Germinal center (tissue), 1 donor: ENCODE measurements around the gene UBE3B.

Experiments
- DNase-seq: peaks from one replicate; pipeline ENCODE4 v3.0.0; 2012; ENCODE audit warnings: mixed read lengths, low spot score

Gene UBE3B

DNA sequence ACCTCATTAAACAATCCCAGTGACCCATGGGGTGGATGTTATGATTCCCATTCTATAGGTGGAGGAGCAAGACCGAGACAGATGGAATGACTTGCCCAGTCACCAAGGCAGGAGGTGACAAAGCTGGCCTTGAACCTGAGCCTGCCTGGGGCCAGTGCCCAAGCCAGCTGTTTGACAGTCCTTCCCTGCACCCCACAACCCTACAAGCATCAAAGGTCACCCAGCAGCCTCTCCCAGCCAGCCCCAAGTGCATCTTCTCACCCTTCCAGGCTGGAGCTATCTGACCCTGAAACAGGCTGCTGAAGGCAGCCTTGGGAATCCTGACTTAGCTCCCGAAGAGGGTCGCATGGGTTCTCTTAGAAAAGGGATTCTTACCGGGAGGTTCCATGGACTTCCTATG is 75.5 kb downstream of the UBE3B start:
- DNase-seq: no peak

DNA sequence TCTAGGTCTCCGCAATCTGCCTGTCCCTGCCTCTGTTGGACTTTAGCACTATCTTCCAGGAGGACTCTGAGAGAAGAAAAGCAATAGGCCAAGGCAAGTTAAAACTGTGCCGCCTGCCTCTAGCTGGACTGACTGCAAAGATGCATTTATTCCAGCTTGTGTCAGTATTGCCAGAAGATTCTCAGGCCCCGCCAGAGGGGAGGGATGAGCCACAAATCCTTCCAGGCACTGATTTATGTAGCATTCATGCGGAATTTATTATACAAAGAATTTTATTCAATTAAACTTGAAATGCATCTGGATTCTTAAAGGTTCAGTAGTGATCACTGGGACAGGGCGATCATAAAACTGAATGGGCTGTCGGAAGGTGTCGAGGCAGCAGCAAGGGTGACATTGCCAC is 76.0 kb downstream of the UBE3B start:
- no peak for DNase-seq

DNA sequence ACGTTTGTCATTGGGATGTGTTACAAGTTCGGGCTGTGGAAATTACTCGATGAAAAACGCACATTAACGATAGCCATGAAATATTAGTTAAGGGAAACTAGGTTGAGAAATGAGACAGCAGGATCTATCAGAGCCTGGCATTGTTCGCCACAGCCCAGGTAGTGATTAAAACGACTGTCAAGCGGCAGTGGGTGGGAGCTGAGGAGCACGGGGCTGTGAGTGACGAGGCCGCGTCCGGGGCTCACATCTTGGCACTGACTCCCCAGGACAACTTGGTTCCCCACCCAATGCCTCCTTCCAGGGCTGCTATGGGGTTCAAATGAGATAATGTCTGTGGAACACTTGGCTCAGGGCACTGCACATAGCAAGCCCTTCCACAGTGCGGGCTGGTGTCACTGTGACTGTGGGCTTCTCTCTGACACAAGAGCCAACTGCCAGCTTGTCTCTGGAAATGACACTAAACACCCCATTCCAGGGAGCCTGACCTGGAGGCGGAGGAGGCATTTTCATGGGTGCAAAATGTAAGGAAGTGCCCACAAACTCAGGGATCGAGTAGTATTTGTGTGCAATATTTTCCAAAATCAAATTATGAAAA is 76.6 kb downstream of the UBE3B start:
- no peak for DNase-seq

DNA sequence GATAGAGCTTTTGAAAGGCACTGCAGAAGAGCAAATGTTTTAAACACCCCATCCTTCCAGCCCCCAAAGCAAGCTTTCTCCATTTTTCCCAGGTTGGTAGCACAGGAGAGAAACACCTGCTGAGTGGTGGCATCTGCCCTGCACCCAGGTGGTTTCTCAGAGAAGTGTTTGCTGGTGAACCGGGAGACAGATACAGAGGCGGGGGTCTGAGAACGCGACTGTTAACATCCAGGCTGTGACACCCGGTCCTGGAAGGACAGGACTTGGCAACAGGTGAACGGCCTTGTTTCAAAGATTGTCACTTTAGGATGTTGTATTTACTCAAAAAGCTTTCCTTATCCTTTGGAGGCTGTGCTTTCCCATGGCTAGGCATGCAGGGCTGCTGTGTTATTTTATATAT is 77.3 kb downstream of the UBE3B start:
- no peak for DNase-seq

DNA sequence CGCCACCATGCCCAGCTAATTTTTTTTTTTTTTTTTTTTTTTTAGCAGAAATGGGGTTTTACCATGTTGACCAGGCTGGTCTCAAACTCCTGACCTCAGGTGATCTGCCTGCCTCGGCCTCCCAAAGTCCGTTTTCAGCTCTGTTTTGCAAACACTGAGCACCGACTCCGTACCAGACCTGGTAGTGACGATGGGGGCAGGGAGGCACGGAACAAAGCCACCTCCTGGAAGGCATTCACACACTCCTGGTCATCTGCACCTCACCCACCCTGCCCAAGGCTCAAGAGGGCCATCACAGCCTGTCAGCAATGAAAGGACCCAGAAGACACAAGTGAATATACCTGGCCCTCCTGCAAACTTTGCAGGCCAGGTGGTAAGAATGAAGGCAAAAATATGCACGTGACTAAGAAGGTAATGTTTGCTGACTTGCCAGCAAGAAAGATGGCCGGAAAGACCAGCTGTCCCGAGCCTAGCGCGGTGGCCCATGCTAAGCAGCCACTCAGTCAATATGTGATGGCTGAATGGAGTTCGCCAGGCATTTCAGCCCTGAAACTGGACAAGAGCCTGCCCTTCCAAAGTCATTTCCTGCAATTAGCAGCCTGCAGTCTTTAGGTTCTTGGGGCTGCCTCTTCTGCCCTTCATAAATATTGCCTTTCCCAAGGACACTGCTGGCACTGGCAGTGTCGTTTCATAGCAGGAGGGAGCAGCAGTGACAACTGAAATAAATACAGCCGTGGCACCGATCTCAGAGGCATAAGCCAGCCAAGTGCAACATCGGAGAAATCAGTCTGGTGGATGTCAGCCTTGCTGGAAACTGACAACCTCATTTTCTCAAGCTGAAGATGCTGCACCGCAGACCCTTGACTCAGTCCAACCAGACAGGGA is 78.2 kb downstream of the UBE3B start:
- DNase-seq: no peak

DNA sequence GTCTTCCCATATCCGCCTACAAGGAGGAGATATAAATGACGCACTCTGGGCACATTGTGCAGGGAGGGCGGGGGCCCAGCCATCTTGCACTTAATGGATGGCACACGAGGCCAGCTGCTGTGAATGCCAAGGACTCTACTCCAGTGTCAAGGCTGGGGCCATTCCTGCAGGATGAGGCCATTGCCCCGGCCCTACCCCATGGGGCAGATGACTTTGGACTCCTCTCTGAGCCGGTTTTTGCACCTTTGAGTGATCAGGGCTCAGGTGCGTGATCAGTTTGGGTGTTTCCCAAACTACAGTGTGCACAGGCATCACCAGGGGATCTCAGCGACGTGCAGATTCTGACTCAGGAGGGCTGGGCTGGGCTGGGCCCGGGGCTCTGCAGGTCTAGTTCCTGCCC is 79.8 kb downstream of the UBE3B start:
- no peak for DNase-seq

DNA sequence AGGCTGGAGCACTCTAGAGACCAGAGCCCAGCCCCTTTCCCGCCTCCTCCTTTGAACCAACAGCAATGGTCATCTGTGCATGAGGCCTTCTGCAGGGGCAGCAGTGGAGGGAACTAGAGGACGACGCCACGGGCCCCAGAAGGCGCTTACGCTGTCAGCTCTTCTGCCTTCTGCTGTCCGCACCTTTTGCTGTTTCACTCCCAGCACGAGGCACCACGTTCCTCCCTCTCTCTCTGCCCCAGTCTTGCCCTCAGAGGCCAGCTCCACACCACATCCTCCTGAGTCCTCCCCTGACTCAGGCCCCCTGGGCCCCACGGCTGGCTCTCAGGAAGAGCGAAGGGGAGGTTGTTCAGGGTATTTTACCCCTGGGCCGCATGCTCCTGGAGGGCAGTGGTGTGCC is 80.4 kb downstream of the UBE3B start:
- no peak for DNase-seq

DNA sequence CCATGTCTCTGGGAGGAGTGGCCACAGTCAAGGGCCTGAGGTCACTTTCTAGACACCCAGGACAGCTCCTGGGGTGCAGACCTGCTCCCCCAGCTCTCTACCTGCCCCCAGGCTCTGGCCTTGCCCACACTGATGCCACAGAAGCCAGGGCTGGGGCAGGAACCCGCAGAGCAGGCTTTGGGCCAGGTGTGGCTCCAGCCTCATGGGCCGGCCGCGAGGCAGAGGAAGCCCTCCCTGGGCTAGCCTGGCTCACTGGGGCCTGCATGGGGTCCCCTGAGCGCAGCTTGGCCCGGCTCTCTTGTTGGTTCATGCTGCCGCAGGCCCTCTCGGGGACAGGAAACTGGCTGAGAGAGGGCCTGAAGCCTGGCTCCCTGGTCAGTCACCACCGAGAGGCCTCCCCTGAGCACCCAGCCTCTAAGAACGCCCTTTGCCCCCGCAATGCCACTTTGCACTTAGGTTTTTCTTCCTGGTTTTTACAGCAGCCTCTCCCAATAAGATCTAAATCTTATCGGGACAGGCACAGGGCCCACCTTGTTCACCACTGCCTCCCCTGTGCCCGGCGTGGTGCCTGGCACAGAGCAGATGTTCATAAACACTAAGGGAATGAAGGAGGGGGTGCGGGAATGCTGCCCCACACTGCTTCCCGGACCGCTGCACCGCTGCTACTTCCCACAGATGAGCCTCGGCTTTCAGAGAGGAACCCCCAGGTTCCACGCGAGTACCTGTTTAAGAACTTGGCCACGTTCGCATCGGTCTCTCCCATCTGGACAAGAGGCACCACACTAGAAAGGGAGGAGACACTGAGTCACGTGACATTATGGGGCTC is 81.2 kb downstream of the UBE3B start:
- DNase-seq: no peak

DNA sequence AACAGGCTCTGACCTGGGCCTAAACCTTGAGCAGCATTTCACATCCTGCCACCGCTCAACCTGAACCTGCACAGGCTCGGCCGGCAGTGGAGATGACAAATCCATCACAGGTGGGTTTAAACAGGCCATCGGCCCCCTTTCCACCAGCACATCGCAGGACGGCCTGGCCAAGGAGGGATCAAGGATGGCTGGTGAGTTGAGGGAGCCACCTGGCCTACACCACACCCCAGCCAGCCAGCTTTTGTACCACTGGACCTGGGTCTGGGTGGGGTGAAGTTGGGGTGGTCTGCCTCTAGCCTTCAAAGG is 81.7 kb downstream of the UBE3B start:
- no peak for DNase-seq

DNA sequence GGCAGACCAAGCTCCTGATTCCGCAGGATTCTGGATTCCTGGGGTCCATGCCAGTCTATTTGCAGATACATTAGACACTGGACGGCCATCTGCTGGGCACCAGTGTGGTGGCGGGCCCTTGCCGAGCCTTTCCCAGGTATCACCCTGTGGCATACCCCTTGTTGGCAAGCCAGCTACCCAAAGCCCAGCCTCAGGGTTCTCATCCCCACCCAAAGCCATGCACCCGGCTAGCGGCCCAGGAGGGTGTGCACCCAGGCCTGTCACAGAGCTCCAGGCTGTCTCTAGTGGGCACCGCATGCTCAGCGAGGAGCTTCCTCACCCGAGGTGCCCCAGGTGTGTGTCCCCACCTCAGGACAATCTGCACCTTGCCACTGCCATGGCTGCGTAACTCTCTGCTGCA is 82.2 kb downstream of the UBE3B start:
- no peak for DNase-seq

DNA sequence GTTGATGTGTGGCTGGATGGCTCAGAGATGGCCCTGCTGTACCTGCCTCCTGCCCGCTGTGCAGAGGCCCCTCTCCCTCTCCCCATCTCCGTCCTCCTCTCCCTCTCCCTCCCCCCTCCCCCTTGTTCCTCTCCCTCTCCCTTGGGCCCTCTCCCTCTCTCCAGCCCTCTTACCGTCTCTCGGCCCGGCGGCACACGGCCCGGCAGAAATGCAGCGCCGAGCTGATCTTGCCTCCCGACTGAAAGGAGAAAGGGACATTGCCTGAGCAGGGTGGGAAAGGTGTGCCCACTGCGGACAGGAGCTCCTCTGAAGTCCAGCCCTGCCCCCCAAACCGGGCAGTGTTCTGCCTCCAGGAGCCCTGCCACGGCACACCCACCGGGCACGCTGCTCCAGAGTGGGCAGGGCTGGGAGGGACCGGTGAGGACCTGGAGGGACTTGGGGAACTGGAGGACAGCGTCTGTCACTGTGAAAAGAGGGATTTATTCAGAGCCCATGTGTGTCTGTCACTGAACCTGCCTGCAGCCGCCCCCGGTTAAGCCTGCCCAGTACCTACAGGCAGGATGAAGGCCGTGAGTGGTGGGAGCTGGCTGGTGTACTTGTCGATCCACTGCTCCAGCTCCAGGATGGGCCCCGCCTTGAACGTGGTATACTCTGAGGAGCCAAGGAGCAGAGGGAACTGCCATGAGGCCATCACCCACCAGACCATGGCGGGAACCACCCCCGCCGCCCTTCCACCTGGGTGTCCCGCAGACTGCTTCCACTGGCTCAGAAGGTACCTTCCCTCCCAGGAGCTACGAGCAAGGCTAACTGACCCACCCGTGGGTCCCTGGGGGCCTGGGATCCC is 83.7 kb downstream of the UBE3B start:
- no peak for DNase-seq

DNA sequence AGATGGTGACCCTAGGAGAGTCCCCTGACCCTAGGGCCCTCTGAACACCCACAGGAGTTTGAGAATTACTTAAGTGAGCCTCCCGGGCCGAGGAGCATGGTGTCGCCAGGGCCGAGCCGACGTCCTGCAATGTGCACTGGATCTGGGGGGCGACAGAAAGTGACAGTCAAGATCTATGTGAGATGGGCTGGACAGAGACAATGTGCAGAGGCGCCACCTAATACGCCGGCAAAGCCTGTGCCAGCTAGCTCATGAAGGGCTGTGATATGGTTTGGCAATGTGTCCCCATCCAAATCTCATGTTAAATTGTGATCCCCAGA is 84.2 kb downstream of the UBE3B start:
- DNase-seq: no peak

DNA sequence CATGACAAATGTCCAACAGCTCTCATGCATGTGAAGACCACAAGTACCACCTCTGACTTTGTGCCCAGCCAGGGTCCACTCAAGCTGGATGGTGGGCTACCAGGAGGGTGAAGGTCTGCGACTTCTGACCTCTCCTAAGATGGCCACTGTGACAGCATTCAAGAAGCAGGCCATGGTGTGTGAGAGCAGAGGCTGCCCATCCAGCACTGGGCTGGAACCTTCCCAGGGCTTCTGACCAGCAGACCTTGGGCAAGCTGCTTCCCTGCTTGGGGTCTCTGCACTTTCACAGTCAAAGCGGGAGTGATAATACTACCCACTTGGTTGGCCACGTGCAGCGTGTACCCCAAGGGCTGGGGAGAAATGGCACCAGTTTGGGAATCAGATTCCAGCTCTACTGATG is 85.4 kb downstream of the UBE3B start:
- DNase-seq: no peak

DNA sequence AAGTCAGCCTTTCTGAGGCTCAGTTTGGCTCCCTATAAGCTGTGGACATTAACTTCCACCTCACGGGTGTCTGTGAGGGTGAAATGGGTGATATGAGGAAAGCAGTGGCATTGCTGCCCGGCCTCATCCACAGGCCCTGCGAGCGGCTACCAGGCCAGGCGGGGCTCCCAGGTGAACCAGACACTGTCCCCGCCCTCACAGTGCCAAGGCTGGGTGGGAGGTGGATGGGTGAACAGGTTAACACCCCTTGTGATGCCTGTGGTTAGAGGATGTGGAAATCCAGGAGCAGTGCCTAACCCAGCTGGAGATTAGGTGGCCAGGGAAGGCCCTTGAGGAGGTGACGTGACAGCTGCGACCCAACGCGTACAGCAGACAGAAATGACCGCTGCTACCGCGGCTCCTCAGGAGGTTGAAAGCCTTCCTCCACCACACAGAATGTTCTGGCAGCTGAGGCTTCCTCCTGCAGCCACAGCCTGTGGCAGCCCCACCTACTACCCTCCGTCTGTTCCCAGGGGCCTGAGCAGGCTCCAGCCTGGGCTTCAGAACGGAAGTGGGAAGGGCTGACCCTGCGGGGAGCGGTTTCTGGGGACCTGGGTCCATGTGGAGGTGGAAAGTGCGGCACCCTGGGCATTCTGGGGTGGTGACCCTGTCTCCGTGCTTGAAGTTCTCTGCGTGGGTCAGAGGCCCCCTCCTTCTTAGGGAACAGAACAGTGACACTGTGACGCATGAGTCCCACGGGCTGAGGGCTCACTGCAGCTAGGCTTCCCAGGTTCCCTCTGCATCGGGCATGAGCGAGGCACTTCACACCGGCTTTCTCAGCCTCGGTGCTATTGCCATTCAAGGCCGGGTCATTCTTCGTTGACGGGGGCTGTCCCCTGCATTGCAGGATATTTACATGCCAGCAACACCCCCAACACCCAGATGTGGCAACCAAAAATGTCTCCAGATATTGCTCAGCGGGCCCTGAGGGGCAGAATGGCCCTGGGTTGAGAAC is 86.2 kb downstream of the UBE3B start:
- no peak for DNase-seq

DNA sequence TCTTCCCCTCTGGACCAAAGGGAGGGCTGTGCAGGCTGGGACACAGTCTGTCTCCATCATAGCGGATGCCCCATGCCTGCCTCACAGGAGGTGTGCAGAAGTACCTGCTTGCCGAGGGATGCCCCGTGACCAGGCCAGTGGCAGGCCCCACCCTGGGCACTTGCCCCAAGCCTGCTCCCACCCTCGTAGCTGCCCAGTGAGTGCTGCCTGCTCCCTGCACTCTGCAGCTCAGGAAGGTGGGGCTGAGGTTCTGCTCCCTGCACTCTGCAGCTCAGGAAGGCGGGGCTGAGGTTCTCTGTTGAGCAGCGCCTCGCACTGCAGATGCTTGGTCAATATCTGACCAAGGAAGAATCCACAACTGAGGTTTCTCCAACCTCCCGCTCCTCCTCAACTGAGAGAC is 89.0 kb downstream of the UBE3B start:
- no peak for DNase-seq

DNA sequence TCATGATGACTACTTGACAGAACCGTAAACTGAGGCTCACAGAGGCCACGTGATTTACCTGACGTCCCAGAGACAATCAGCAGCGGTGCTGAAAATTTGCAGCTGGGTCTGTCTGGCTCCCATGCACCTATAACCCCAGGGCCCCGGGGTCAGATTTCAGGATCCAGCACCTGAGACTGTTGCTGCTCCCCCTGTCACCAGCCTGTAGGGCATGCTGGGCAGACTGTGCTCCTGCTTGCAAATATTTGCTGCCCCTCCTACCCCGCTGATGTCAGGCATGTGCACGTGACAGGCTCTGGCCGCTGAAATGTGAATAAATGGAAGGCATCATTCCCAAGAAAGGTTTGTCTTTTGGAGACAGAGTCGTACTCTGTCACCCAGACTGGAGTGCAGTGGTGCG is 89.9 kb downstream of the UBE3B start:
- DNase-seq: no peak

DNA sequence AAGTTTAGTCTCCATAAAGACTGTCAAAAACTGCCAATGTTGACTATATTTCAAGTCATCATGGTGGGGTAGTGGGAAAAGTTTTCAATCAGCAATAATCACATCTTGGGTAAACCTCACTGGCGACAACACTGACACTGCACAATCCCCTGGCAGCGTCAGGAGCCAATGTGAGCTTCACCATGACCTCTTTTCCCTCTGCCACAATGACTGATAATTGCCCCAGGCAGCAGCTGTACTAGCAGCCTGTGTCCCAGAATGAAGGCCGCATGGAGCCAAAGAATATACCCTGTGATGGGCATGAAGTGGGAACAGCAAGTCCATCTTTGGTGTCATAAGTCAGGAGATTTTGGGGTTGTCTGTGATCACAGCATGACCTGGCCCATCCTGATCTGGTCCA is 90.5 kb downstream of the UBE3B start:
- no peak for DNase-seq

DNA sequence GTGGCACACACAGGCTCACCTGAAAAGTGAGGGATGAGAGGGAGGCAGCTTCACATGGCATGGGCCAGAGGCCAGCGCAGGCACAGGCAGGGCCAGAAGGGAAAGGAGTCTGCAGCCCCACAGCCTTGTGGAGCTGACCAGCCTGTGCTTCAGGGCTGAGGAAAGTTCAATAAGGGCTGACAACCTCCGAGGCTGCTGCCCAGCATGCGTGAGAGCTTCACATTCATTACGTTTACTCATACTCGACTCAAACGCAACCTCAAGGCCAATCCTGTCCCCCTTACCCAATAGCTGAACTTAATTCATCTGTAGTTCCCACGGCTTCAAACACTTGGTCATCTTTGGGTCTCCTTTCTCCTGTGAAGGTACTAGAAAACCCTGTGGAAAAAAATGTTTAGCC is 91.1 kb downstream of the UBE3B start:
- DNase-seq: no peak

DNA sequence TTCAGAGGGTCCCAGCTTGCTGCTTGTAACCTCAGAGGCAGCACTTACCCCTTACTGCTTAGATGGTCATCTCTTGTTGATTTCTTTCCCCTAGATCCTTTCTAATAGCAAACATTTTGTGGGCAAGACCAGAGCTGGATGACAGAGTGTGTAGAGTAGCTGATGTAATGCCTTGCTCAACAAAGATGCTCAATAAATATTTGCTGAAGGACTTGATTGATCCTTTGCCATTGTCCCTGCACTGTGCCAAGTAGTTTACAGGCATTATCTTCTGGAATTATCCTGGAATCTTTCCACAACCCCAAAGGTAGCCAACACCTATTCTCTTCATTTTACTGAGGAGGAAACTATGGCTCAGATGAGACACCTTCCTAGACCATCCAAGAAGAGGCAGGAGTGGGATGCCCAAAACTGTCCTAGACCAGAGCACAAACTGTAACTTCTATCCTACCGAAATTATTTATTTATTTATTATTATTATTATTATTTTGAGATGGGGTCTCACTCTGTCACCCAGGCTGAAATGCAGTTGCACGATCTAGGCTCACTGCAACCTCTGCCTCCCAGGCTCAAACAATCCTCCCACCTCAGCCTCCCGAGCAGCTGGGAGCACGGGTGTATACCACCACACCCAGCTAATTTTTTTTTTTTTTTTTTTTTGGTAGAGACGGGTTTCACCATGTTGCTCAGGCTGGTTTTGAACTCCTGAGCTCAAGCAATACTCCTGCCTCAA is 94.5 kb downstream of the UBE3B start:
- DNase-seq: no peak

DNA sequence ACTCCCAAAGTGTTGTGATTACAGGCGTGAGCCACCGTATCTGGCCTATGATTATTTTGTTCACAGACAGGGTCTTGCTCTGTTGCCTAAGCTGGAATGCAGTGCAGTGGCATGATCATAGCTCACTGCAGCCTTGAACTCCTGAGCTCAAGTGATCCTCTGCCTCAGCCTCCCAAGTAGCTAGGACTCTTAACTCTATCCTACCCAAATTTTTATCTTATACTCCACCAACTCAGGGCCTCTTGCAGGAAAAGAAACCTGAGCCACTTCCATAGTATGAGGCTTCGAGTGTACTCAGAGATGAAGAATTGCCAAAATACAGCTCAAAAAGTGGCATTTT is 95.0 kb downstream of the UBE3B start:
- no peak for DNase-seq
